ENCODE results near the gene RPRD1A. TPM values are rescaled to one million over a fixed set of nuclear protein-coding genes. Genes with fewer than 3 reads are reported as not detected.

The RPRD1A gene
- total and polyA plus RNA-seq, 2 of the 4 experiments (the other 2 are of a cell fraction) = 23.3 to 27.2 TPM

- H3K9me1 ChIP-seq (ENCODE audit: insufficient read depth, low read length) = no peaks in the 10 kb centered on the region
- H2AK5ac ChIP-seq (ENCODE audit: low read depth, low read length) = no peak overlapping the region
- H3K9me3 ChIP-seq (ENCODE audit: control insufficient read depth, insufficient read depth, low read length) = no peaks in the 10 kb centered on the region
- H2BK5ac ChIP-seq (ENCODE audit: low read depth, low read length, poor library complexity, severe bottlenecking) = peak overlapping the region; percentile 76
- peak overlapping the region; percentile 86 for H3K9ac ChIP-seq (ENCODE audit: low read depth, low read length)
- dilution Hi-C loops (cut with HindIII; ENCODE audit: low sequenced_read_pairs, unreplicated experiment) (no loop called here), intact Hi-C loops (cut with micrococcal nuclease) (loop anchor here (1.0 kb wide), 1 partner anchor 215 kb away; no protein-coding TSS in a partner anchor), in situ Hi-C loops (cut with MboI; ENCODE audit: low sequenced_read_pairs) (loop anchor here (25.0 kb wide), 2 partner anchors 584 to 734 kb away; partner anchors contain the start of genes ZNF396 and ZNF397)
- H2AFZ ChIP-seq (replicated peaks; ENCODE audit: low read length, poor library complexity) = peak overlapping the region; percentile 99
- peak; percentile 19 for ATAC-seq (ENCODE audit: low read depth)
- H3K4me2 ChIP-seq (ENCODE audit: low read depth, low read length) = peak overlapping the region; percentile 94
- H3K14ac ChIP-seq (replicated peaks; ENCODE audit: low read depth, low read length) = peak overlapping the region; percentile 49; the same call in 1 of the 2 replicates
- BruUV-seq (replicated peaks) = no TSS peak
- no peak overlapping the region for H2BK15ac ChIP-seq (ENCODE audit: low read depth, low read length)
- H4K91ac ChIP-seq (ENCODE audit: insufficient read depth, low read depth, low read length) = no peak overlapping the region
- POLR2A ChIA-PET (ENCODE audit: unreplicated experiment) = interaction anchor here (0.6 to 0.7 kb wide), 2 partner anchors 252 to 358 kb away, joined by 7 to 10 read pairs; no protein-coding TSS in a partner anchor
- H3K4me3 ChIP-seq (ENCODE audit: insufficient read depth, low read depth, low read length) = peak overlapping the region; percentile 91
- no peaks in the 10 kb centered on the region; the same call in 1 of the 2 replicates for H4K20me1 ChIP-seq (ENCODE audit: insufficient read depth, low read length)
- no peaks in the 10 kb centered on the region for H3K27me3 ChIP-seq (ENCODE audit: control insufficient read depth, insufficient read depth, low read length)
- no peak for DNase-seq
- H3K4me1 ChIP-seq (ENCODE audit: control insufficient read depth, insufficient read depth, low read length) = peaks cover 5% of the 10 kb centered on the region
- H3K27ac ChIP-seq (ENCODE audit: insufficient read depth, low read length) = peak overlapping the region; percentile 85
- H3K56ac ChIP-seq (ENCODE audit: extremely low read depth, insufficient read depth, low read length) = 0 out of 2 replicates have a peak overlapping the region, but pooled peaks have one; percentile 59
- WGBS, 2 experiments (ENCODE audit: extremely low coverage in 2 of 2, insufficient read length in 1 of 2) = 33% methylated on average over 3 of the region's 15 CpGs; no CpG with 5 or more reads in 1 of the 2 experiments
- CTCF ChIA-PET = no interaction called here
- H2AK9ac ChIP-seq (replicated peaks; ENCODE audit: low read depth, low read length, poor library complexity) = no peak overlapping the region
- H3K36me3 ChIP-seq (ENCODE audit: control insufficient read depth, insufficient read depth, low read length) = peaks cover 3% of the 10 kb centered on the region
- H2BK120ac ChIP-seq (ENCODE audit: low read depth, low read length) = no peak overlapping the region
- peak overlapping the region; percentile 2; the same call in 1 of the 2 replicates for H3K4ac ChIP-seq (ENCODE audit: low read depth, low read length)
- no peak overlapping the region for H2BK20ac ChIP-seq (ENCODE audit: low read depth, low read length)
- peak overlapping the region; percentile 73 to 89 for H4K8ac ChIP-seq (ENCODE audit: low read depth in 2 of 2, low read length in 2 of 2)
- TF ChIP-seq CEBPB (IDR thresholded peaks at IDR 0.05; ENCODE audit: low read depth, low read length) (0 out of 2 replicates have a peak, but pooled peaks have one; percentile 34), RCOR1 (IDR thresholded peaks at IDR 0.05; ENCODE audit: insufficient replicate concordance, low read length) (no peak), USF2 (IDR thresholded peaks at IDR 0.05; ENCODE audit: low read depth, low read length) (no peak), MAZ (IDR thresholded peaks at IDR 0.05; ENCODE audit: borderline replicate concordance, low read depth, low read length) (no peak)
- peak overlapping the region; percentile 79; the same call in 1 of the 2 replicates for H4K5ac ChIP-seq (ENCODE audit: low read depth, low read length)
- H3K23ac ChIP-seq (ENCODE audit: low read depth, low read length) = peak overlapping the region; percentile 19; the same call in 1 of the 2 replicates
- no peak overlapping the region for H3K18ac ChIP-seq (ENCODE audit: low read depth, low read length)
- peaks cover 23 to 28% of the 10 kb centered on the region in 2 experiments for H3K79me1 ChIP-seq (ENCODE audit: low read depth in 1 of 2, low read length in 2 of 2)
These were observed 95.6 kb downstream of the RPRD1A start for GRCh38 chr18:35971661-35972196.

Measured in IMR-90 (cell line).